NCI-H1417 (cell line): Measurements from ENCODE around the gene SEPTIN3.
A peak's percentile ranks its signal among the peaks of the same experiment; 100 is the strongest.

Experiments
- DNase-seq, 3 experiments: peaks; one replicate each; lab custom pipeline; 2025; lab: John Stamatoyannopoulos, UW

Gene SEPTIN3, protein sequence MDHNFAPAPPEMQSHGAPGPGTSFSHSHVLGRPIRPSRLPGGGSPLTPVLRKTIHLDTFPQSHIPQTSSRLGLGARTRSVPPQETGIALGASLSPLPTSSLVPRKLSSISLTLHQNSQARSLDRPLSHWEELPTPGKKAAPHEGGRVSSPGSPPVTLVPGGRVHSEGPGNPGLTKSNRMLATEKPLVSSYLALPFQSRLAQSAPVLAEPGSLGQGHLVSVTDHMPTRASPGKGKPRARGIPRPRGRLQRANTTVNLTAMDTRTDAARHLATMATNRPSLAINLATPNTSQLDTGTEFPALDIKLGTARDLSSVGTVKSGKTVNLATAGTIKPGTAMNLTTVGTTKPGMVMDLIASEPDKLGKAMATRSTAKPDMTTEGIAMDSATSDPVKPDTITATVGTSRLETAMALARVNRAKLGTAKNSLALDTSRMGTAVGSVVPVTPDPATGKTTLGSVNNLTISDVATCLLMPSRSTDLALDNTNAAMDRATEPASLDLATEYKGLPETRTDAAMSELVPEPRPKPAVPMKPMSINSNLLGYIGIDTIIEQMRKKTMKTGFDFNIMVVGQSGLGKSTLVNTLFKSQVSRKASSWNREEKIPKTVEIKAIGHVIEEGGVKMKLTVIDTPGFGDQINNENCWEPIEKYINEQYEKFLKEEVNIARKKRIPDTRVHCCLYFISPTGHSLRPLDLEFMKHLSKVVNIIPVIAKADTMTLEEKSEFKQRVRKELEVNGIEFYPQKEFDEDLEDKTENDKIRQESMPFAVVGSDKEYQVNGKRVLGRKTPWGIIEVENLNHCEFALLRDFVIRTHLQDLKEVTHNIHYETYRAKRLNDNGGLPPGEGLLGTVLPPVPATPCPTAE

DNA sequence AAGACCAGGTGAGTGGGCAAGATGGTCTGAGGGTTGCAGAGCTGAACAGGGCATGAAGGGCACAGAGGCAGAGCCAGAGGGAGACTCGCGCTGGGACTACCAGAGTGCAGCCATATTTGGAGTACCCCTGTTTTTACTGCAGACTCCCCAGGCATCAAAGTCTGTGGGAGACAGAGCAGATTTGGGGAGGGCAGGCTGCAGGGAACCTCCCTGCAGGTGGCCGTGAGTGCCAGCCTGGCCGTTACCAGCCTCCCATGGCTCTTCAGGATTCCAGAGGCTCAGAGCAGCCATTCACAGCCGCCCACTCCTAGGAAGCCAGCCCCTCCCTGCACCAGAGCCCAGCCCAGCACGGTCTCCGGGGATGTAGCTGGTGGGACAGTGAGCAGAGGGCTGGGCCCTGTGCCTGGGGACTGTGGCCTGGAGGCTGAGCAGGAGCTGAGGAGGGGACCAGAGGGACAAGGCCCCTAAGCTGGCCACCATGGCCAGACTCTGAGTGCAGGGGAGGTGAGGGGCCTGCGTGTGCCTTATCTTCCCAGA is at the start of gene SEPTIN3:
SEPTIN3 (plus strand) TSS at position 334 of the 537 bp plus-strand sequence. CDS start 2,050 bp downstream, outside the sequence.
- no peak for DNase-seq

DNA sequence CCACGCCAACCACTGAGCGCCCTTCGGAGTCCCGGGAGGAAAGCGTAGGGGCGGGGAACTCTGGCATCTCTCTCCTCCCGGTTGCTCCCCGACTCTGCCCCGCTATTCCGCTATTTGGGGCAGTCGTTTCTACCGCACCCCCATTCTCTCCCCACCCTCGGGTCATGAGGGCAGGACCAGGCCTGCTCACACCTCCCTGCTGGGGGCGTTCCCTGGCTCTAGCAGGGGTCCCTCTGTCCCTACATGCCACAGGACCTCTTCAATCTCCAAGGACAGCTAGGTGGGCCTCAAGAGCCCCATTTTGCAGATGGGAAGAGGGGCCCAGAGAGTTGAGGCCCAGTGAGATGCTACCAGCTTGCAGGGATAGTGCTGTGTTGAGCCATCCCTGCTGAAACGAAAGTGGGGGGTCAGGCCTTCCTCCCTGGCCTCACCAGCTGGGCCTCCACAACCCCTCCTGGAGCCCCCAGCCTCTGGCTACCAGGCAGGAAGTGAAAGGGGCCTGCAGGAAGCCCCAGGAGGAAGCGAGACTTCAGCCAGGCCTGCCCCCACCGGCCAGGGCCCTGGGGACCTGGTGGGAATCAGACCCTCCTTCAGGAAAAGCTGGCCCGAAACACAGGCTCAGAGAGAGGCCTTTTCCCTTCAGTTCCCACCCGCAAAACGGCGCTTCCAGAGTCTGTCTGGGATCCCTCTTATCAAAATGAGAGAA is 48.8 kb upstream of the SEPTIN3 start:
- no peak for DNase-seq

DNA sequence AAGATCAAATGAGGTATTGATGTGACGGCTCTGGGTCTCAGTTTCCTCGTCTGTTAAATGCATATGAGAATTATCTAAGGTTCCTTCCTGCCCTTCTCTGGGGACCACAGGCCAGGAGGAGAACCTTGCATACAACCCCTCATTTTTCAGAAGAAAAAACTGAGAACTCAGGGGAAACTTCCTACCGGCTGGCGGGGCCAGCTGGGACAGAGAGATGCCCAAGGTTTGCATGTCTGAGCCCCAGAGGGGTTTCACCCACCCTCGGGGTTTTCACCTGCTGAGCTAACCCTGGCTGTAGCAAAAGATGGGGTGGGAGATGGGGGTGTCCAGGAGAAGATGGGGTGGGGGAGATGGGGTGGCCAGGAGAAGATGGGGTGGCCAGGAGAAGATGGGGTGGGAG is 46.9 kb upstream of the SEPTIN3 start:
- no peak for DNase-seq

DNA sequence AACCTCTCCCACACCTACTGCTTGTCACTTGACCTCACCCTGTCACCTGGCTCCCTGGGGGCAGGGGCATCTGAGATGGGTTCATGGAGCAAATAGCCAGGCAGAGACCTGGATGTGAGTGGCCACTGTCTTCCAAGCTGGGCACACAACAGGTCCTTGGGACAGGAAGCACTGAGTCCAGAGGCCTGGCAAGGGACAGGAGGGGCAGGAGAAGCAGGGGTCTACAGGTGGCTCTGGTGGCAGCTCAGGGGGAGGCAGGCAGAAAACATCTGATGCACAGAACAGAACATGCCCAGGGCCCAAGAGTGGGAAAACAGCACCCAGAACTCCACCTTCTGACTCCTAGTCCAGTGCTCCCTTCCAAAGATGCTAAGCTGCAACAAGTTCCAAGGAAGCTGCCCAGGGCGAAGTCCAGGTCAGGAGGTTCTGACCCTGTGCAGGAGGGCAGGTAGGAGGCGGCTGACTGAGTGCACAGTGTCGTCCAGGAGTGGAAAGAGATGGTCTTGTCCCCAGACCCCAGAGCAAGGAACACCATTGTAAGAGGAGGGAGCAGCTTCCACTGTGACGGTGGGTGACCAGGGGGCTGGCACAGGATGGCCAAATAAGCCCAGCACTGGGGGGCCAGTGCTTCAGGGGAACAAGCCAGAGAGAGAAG is 46.2 kb upstream of the SEPTIN3 start:
- no peak for DNase-seq

DNA sequence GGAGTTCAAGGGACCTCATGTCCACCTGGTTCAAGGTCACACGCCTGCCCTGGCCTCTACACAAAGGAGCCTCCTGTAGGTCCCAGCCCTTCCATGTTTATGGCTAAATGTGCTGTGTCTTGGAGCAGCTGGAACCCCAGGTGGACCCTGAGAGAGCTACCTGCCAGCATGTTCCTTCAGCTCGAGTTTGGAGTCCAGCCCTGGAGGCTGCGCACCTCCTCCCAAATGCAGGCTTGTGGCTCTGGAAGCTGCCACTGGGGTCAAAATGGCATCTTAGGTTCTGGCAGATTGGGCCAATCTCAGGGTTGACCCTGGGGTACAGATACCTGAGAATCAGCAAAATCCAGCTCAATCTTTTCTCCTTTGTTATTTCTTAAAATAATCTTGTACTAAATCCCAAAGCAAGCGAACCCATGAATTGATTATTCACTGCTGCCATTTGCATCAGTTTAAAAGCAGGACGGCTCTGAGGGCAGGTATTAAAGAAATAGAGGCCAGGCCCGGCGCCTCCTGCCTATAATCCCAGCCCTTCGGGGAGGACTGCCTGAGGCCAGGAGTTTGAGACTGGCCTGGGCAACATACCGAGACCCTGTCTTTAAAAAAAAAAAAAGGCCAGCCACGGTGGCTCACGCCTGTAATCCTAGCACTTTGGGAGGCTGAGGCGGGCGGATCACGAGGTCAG is 45.5 kb upstream of the SEPTIN3 start:
- DNase-seq = no peak

DNA sequence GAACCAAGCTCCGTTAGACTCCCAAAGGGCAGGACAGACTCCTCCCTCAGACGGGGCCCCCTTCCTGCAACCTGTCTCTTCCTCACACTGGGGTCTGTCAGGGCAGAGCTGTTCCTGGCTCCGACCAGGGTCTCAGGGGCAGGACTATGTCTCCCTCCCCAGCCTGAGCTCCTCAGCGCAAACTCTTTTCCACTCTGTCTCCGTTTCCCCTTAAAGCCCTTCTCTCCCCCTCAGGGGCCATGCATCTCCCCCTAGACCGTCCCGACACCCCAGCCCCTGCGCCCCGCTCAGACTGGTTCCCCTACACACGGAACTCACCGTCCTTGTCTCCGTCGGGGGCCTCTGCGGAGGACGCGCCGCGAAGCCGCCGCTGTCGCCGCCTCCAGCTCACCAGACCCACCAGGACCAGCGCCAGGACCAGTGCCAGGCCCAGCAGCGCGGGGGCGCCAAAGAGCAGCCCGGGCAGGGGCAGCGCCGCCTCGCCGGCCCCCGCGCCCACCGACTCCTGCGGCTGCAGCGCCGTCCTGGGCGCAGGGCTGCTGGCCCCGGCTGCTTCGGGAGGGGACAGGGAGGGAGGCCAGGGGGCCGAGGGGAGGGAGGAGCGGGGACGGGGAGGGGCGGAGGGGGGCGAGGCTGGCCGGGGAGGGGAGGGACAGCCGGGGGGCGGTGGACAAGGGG is 43.3 kb upstream of the SEPTIN3 start:
- DNase-seq = peak; percentile 12 to 44 (median 31)

DNA sequence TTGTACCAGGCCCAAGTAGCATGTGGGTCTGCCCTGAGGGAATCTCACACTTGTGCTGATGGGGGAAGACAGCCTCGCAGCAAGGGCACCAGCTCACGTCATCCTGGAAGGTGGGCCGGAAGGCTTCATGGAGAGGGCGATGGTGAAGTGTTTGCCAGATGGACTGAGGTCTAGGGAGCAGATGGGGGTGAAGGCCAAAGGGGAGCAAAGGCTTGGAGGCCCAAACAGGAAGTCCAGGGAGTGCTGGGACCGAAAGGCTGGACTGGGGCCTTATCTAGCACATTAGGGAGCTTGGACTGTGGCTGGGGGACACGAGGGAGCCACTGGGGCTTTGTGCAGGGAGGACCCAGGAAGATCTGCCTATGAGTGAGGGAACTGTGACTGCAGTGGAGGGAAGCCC is 41.4 kb upstream of the SEPTIN3 start:
- no peak for DNase-seq

DNA sequence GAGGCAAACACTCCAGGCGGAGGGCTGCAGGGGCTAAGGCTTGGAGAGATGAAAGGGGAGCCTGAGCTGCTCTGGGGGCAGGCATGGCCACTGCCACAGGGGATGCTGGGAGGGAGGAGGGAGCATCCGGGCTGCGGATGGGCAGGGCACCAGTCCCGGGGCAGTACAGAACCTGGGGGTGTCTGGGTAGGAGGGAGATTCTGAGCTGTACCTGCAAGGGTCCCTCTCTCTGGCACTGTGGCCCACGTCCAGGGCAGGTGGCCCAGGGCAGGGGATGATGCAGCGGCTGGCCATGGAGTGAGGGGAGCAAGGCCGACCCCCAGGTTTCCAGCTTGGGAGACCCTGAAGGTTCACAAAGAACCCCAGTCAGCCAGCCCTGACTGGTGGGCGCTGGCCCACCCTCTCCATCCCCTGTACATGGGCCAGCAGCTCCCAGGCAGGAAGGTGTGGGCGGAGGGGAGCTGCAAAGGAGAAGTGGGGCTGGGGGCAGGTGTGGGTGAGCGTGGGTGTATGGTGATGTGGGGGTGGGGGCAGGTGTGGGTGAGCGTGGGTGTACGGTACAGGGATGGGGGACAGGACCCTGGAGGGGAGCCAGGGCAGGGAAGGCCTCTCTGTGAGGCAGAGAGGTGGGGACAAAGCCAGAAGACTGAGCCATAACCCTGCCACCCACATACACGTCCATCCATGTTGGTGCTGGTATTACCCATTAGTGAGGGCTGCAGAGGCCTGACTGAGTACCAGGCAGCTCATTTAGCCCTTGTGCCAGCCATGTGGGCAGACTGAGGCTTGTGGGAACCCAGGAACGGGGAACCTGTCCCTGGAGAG is 40.4 kb upstream of the SEPTIN3 start:
- peak in 2 of 3 experiments; percentile 18 to 35 for DNase-seq

DNA sequence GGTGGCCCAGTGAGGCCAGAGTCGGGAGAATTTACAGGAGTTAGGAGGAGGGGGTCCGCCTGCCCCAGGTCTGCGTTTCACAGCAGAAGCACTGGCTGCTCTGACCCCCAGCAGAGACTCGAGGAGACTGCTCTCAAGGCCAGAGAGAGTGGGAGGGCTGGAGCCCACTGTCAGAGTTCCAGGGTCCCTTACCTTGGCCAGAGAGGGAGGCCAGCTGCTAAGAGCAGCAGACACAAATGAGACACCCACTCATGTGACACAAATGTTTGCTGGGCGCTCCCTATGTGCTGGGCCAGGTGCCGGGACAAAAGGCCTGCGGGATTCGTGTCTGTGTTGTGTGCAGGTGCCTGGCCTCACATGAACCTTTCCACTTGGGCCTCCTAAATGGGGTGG is 39.8 kb upstream of the SEPTIN3 start:
- DNase-seq = peak in 2 of 3 experiments; percentile 18 to 52

DNA sequence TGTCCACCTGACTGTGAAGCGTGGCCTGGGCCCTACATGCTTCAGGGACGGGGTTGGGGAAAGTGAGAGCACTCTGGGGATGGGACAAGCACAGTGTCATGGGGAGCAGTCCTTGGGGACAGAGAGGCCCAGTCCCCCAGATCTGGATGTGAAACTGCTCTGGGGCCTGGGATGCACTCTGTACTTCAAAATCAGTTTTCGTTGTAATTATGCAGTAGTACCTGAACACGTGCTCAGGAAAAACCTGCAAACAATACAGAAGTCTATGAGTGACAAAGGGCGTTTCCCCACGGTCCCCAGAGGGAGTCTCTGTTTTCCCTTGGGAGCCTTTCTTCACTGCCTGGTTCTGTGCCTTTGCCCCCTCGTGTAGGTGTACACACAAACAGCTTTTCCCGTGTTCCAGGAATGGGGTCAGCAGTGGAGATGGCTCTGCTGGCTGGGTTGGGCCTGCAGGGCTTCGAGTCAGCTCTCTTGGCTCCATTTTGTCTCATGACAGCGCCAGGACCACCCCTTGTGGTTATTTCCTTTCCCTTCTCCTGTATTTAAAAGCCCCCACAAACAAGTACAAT is 37.5 kb upstream of the SEPTIN3 start:
- DNase-seq = peak in 1 of 3 experiments; percentile 3

DNA sequence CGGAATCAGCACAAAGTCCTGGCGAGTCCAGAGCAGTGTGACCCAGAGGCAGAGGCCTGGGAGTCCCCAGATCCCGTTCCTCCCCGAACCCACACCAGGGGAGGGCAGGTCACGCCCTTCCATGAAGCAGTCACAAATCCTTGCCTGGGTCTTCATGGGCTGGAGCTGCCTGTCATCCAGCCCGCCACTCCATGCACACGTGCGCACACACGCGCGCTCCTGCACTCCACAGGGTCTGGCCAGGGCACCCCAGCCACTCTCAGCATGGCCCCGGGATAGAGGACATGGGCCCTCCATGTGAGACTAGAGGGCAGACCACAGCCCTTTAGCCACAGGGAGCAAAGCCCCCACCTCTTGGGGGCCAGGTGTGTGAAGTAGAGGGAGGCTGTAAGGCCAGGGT is 36.9 kb upstream of the SEPTIN3 start:
- no peak for DNase-seq

DNA sequence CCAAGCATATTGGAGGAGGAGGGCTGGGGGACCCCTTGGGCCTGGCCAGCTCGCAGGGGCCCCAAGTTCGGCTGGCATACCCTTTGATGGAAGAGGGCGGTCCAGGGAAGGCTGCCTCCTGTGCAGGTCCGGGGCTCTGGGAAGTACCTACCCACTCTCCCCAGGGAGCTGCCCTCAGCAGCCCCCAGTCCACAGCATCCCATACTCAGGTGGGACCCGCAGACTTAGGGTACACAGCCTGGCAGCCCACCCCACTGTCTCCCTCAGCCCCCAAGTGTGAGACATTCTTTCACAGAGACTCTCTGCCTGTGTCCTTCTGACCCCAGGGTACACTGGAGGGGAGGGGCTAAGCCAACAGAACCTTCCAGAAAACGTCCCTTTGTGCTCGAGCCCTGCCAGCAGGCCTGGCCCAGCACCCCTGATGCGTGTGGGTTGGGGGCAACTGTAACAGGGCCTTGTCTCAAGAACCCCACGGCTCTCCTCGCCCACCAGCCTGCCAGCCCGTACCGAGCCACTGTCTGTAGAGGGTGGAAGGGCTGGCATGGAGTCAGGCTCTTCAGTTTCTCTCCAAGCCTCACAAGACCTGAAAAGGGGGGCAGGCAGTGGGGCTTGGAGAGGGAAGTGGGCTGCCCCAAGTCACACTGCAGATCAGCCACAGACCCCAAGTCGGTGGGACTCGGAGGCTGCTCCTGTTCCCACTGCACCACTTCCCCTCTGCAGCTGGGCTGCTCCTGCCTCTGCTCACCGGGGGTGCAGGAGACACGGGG is 35.6 kb upstream of the SEPTIN3 start:
- no peak for DNase-seq

DNA sequence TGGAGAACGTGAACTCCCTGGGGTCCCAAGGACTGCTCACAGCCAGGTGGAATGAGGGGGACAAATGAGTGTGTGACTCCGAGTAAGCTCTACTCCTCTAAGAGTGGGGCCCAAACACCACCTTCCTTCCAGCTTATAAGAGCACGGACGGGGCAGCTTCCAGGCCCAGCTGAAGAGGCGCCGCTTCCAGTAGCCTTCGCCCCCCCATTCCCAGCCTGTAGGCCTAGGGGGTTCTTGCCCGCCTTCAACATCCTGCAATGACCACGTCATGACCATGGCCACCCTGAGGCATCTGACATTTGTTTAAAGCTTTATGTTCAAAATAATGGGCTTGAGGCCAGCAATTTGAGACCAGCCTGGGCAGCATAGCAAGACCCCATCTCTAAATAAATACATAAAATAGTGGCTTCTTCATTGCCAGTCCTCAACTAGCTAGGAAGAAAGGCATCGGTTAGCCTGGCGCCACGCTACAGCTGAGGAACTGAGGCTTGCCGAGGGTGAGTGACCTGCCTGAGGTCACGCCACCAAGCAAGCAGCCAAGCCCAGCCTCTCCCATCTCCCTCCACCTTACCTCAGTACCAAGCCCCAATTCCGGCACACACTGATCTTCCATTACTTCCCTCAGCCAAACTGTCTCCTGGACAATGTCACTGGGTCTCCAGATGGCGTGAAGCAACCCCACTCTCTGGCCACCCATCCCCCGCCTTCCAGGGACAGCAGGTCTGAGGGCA is 34.8 kb upstream of the SEPTIN3 start:
- no peak for DNase-seq

DNA sequence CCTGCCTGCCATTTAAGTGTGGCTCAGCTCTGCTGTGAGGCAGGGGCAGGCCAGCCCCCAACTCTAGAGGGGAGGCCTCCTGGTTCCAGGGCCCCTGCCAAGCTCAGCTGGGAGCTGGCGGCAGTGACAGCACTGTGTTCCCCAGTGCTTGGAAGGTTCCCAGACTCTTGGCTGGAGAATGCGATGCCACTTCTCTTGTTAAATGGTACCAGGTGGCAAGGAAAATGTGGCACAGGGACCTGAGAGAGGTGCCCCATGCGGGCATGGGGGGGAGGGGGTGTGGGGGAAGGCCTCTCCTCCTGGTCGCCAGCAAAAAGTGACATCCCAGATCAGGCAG is 34.3 kb upstream of the SEPTIN3 start:
- peak in 1 of 3 experiments; percentile 2 for DNase-seq

DNA sequence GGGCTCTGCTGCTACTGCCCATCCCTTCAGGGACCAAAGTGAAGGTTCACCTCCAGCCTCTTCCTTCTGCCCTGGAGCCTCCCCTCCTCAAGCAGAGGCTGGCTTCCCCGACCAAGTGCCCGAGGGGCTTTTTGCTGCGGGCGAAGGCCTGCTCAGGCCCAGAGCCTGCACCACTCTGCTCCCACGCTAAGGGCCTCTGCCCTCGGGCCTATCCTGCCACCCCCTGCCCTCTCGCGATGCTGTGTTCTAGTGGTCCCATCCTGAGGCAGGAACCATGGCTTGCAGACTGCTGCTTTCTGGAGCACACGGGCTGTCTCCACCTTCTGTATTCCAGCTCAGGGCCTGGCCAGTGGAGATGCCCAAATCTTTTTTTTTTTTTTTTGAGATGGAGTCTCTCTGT is 33.7 kb upstream of the SEPTIN3 start:
- DNase-seq = no peak

DNA sequence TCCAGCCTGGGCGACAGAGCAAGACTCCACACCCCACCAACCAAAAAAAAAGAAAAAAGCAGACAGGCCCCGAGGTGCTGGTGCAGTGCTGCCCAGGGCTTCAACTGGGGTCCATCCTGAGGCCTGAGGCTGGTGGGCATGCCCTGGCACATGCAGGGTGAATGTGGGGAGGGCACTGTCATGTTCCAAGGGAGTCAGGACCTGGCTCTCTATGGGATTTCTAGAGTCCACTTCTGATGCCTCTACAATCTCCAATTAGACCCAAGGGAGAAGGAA is 32.4 kb upstream of the SEPTIN3 start:
- DNase-seq = no peak

DNA sequence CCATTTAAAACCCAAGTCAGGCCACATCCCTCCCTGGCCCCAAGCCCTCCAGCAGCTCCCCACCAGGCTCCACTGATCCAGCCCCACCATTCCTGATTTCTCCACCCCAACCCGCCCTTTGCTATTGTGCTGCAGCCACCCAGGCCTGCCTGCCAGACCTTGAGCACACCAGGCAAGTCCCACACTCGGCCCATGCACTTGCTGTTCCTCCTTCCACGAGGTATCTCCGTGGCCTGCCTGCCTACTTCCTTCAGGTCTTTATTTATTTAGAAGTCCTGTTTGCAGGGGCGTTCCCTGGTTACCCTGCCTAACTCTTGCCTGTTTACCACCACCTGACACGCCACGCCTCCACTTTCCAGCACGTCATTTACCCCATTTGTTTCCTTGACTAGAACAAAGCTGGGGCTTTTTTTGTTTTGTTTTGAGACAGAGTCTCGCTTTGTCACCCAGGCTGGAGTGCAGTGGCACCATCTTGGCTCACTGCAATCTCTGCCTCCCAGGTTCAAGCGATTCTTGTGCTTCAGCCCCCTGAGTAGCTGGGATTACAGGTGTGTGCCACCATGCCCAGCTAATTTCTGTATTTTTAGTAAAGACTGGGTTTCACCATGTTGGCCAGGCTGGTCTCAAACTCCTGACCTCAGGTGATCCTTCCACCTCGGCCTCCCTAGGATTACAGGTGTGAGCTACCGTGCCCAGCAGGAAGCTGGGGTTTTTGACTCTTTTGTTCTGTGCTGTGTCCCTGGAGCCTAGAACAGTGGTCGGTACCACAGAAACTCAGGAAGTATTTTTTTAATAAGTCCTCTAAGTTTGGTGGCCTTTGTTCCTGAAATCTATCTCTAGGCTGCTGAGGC is 29.0 kb upstream of the SEPTIN3 start:
- DNase-seq = peak in 2 of 3 experiments; percentile 6 to 24
